ENCODE results near the gene CARS2. TPM values are rescaled to one million over a fixed set of nuclear protein-coding genes. Genes with fewer than 3 reads are reported as not detected.

CARS2 gene
- total RNA-seq, 1 experiment from 2014 or later, result 52.9 TPM

DNA sequence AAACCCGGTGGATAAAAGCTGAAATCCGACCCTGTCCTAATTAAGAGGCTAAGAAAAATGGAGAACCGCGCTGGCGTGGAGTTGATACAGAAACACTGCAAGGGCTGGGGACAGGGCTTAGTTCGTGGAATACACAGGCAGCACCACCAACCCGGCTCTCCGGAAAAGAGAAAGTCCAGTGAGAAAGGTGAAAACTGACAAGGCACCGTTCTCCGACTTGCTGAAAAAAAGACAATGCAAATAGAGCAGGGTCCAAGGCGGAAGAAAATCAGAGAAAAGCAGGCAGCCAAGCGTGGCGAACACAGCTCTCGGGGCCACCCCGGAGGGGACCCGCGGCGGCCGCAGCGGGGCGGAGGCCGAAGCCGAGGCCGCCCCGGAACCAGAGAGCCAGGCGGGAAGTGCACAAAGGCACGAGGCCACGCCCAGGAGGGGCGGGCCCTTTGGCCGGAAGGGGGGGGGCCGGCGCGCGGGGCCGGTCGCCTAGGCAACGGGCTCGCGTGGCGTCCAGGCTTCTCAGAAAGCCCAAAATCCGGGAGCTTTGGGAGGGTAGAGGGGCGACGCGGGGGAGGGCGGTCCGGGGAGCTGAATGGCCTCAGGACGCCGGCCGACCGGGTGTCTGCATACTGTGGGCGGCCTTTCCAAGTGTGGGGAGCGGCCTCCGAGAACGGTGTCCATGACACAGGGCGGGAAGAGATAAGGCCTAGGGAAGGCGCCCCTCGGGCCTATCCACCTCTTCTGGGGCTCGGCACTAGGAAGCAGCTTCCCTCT is 6.3 kb upstream of the CARS2 start:
- Histone ChIP-seq H3K27ac (ENCODE audit: low read depth, low read length) (peak overlapping the region; percentile 98), H3K9me3 (ENCODE audit: control insufficient read depth in 1 of 2, insufficient read depth in 1 of 2, low read depth in 1 of 2, low read length in 2 of 2) (no peaks in the 10 kb centered on the region), H3K4me1 (ENCODE audit: control insufficient read depth in 1 of 2, insufficient read depth in 2 of 2, low read length in 2 of 2) (peaks cover 14 to 35% of the 10 kb centered on the region in 2 experiments; a peak in 3 of 4 replicates), H4K20me1 (ENCODE audit: insufficient read depth) (peaks cover 15% of the 10 kb centered on the region), H3K4me2 (ENCODE audit: low read length) (peak overlapping the region; percentile 98), H2AFZ (ENCODE audit: low read depth, low read length, poor library complexity, severe bottlenecking) (no peak overlapping the region), H3K9ac (ENCODE audit: low read length) (peak overlapping the region; percentile 95), H3K79me2 (ENCODE audit: insufficient read depth, low read length) (peaks cover 30% of the 10 kb centered on the region), H3K36me3 (ENCODE audit: control insufficient read depth in 1 of 2, insufficient read depth in 2 of 2, low read length in 2 of 2) (no peaks in the 10 kb centered on the region), H3K27me3 (ENCODE audit: insufficient read depth, low read length) (no peaks in the 10 kb centered on the region), H3K4me3 (replicated peaks in 1 of 2; ENCODE audit: low read depth in 1 of 2, low read length in 2 of 2) (peak overlapping the region; percentile 88), H3K9me2 (ENCODE audit: insufficient read depth) (no peaks in the 10 kb centered on the region)
- CTCF ChIA-PET, result no interaction called here
- peak; percentile 44 for ATAC-seq
- RAD21 ChIA-PET (ENCODE audit: low non-redundant PET in 1 of 2, low total read pairs in 2 of 2, uncharacterized antibody in 2 of 2, unreplicated experiment in 2 of 2), result no interaction called here
- peak; percentile 68 for DNase-seq (ENCODE audit: low read depth, low spot score)
- intact Hi-C loops (cut with micrococcal nuclease), result loop anchor here (10.0 kb wide), 1 partner anchor 253 kb away; no protein-coding TSS in a partner anchor
- POLR2A ChIA-PET, result interaction anchor here (0.6 to 1.6 kb wide), 20 partner anchors 8 to 523 kb away, joined by 3 to 13 read pairs (median 3); partner anchors contain the start of genes NAXD and RAB20
- BruUV-seq (replicated peaks), result no TSS peak
- TF ChIP-seq, protein P1, sequence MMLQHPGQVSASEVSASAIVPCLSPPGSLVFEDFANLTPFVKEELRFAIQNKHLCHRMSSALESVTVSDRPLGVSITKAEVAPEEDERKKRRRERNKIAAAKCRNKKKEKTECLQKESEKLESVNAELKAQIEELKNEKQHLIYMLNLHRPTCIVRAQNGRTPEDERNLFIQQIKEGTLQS (IDR thresholded peaks at IDR 0.05), result no peak
- TF ChIP-seq FOSL1 (IDR thresholded peaks at IDR 0.05; ENCODE audit: low read depth) (no peak), SP1 (IDR thresholded peaks at IDR 0.05; ENCODE audit: low read depth) (no peak), POLR2AphosphoS5 (IDR thresholded peaks at IDR 0.05; ENCODE audit: low read depth, low read length) (peak; percentile 95), ZFX (IDR thresholded peaks at IDR 0.05) (peak; percentile 56), CEBPB (IDR thresholded peaks at IDR 0.05; ENCODE audit: low read depth) (no peak), YY1 (IDR thresholded peaks at IDR 0.05; ENCODE audit: extremely low read depth, insufficient replicate concordance, low read depth, low read length) (peak; percentile 22), SIN3A (IDR thresholded peaks at IDR 0.05; ENCODE audit: low read depth) (no peak), RAD21 (IDR thresholded peaks at IDR 0.05; ENCODE audit: low read depth) (no peak), SRF (IDR thresholded peaks at IDR 0.05; ENCODE audit: low read depth) (no peak), EGR1 (IDR thresholded peaks at IDR 0.05; ENCODE audit: low read depth) (no peak), EZH2 (IDR thresholded peaks at IDR 0.05) (no peak), TCF7L2 (IDR thresholded peaks at IDR 0.05; ENCODE audit: borderline replicate concordance, extremely low read depth, insufficient read depth, insufficient read length) (peak; percentile 75), CBX3 (IDR thresholded peaks at IDR 0.05; ENCODE audit: low read depth) (no peak), ELF1 (IDR thresholded peaks at IDR 0.05; ENCODE audit: borderline replicate concordance, low read depth) (no peak)
- TF ChIP-seq, protein P2, sequence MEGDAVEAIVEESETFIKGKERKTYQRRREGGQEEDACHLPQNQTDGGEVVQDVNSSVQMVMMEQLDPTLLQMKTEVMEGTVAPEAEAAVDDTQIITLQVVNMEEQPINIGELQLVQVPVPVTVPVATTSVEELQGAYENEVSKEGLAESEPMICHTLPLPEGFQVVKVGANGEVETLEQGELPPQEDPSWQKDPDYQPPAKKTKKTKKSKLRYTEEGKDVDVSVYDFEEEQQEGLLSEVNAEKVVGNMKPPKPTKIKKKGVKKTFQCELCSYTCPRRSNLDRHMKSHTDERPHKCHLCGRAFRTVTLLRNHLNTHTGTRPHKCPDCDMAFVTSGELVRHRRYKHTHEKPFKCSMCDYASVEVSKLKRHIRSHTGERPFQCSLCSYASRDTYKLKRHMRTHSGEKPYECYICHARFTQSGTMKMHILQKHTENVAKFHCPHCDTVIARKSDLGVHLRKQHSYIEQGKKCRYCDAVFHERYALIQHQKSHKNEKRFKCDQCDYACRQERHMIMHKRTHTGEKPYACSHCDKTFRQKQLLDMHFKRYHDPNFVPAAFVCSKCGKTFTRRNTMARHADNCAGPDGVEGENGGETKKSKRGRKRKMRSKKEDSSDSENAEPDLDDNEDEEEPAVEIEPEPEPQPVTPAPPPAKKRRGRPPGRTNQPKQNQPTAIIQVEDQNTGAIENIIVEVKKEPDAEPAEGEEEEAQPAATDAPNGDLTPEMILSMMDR (IDR thresholded peaks at IDR 0.05 in 2 of 3, conservative IDR thresholded peaks at IDR 0.05 in 1 of 3; ENCODE audit: borderline replicate concordance in 1 of 3, insufficient read depth in 1 of 3, low read depth in 2 of 3, low read length in 2 of 3), result no peak
- TF ChIP-seq, protein P3, sequence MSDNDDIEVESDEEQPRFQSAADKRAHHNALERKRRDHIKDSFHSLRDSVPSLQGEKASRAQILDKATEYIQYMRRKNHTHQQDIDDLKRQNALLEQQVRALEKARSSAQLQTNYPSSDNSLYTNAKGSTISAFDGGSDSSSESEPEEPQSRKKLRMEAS (IDR thresholded peaks at IDR 0.05), result no peak
- TF ChIP-seq, protein P4, sequence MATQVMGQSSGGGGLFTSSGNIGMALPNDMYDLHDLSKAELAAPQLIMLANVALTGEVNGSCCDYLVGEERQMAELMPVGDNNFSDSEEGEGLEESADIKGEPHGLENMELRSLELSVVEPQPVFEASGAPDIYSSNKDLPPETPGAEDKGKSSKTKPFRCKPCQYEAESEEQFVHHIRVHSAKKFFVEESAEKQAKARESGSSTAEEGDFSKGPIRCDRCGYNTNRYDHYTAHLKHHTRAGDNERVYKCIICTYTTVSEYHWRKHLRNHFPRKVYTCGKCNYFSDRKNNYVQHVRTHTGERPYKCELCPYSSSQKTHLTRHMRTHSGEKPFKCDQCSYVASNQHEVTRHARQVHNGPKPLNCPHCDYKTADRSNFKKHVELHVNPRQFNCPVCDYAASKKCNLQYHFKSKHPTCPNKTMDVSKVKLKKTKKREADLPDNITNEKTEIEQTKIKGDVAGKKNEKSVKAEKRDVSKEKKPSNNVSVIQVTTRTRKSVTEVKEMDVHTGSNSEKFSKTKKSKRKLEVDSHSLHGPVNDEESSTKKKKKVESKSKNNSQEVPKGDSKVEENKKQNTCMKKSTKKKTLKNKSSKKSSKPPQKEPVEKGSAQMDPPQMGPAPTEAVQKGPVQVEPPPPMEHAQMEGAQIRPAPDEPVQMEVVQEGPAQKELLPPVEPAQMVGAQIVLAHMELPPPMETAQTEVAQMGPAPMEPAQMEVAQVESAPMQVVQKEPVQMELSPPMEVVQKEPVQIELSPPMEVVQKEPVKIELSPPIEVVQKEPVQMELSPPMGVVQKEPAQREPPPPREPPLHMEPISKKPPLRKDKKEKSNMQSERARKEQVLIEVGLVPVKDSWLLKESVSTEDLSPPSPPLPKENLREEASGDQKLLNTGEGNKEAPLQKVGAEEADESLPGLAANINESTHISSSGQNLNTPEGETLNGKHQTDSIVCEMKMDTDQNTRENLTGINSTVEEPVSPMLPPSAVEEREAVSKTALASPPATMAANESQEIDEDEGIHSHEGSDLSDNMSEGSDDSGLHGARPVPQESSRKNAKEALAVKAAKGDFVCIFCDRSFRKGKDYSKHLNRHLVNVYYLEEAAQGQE (IDR thresholded peaks at IDR 0.05; ENCODE audit: low read depth), result no peak
- TF ChIP-seq, protein P5, sequence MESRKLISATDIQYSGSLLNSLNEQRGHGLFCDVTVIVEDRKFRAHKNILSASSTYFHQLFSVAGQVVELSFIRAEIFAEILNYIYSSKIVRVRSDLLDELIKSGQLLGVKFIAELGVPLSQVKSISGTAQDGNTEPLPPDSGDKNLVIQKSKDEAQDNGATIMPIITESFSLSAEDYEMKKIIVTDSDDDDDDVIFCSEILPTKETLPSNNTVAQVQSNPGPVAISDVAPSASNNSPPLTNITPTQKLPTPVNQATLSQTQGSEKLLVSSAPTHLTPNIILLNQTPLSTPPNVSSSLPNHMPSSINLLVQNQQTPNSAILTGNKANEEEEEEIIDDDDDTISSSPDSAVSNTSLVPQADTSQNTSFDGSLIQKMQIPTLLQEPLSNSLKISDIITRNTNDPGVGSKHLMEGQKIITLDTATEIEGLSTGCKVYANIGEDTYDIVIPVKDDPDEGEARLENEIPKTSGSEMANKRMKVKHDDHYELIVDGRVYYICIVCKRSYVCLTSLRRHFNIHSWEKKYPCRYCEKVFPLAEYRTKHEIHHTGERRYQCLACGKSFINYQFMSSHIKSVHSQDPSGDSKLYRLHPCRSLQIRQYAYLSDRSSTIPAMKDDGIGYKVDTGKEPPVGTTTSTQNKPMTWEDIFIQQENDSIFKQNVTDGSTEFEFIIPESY (IDR thresholded peaks at IDR 0.05; ENCODE audit: extremely low read depth, insufficient replicate concordance, low read length), result no peak

All from HCT116 (cell line).